ENCODE results near the gene MDFI.

The MDFI gene

GRCh38 chr6:41605649-41606048 is 32.6 kb upstream of the MDFI start:
- TF ChIP-seq CTCF (IDR thresholded peaks at IDR 0.05; ENCODE audit: unreplicated experiment in 3 of 3) = no peak
- peaks cover 21% of the 10 kb centered on the region for H3K4me1 Mint-ChIP-seq

GRCh38 chr6:41607036-41607435 is 31.2 kb upstream of the MDFI start:
- H3K4me3 Mint-ChIP-seq = no peak overlapping the region
- peaks cover 13% of the 10 kb centered on the region for H3K4me1 Mint-ChIP-seq
- no peak overlapping the region for H3K27ac Mint-ChIP-seq
- peaks cover 5% of the 10 kb centered on the region for H3K36me3 Mint-ChIP-seq (ENCODE audit: low read depth)
- peaks cover 4% of the 10 kb centered on the region for H3K9me3 Mint-ChIP-seq
- H3K27me3 Mint-ChIP-seq (ENCODE audit: low read depth) = peaks cover 9% of the 10 kb centered on the region
- no peak for TF ChIP-seq CTCF (IDR thresholded peaks at IDR 0.05; ENCODE audit: unreplicated experiment in 3 of 3)

More at GRCh38 chr6:41605649-41606048, 32.6 kb upstream of the MDFI start:
- H3K27me3 Mint-ChIP-seq (ENCODE audit: low read depth) = peaks cover 12% of the 10 kb centered on the region
- H3K4me3 Mint-ChIP-seq = no peak overlapping the region
- no peaks in the 10 kb centered on the region for H3K9me3 Mint-ChIP-seq
- H3K27ac Mint-ChIP-seq = no peak overlapping the region
- H3K36me3 Mint-ChIP-seq (ENCODE audit: low read depth) = peaks cover 8% of the 10 kb centered on the region

- Mint-ChIP-seq H3K36me3 (ENCODE audit: low read depth) (peaks cover 8% of the 10 kb centered on the region), H3K27ac (no peak overlapping the region), H3K9me3 (peaks cover 9% of the 10 kb centered on the region), H3K4me1 (peaks cover 9% of the 10 kb centered on the region), H3K4me3 (no peak overlapping the region), H3K27me3 (ENCODE audit: low read depth) (peaks cover 8% of the 10 kb centered on the region)
- no peak for TF ChIP-seq CTCF (IDR thresholded peaks at IDR 0.05; ENCODE audit: unreplicated experiment in 3 of 3)
Measured at GRCh38 chr6:41607736-41608135, 30.5 kb upstream of the MDFI start.

- TF ChIP-seq CTCF (IDR thresholded peaks at IDR 0.05; ENCODE audit: unreplicated experiment in 3 of 3) = no peak
- H3K4me1 Mint-ChIP-seq = peaks cover 3% of the 10 kb centered on the region
- peaks cover 8% of the 10 kb centered on the region for H3K27me3 Mint-ChIP-seq (ENCODE audit: low read depth)
- H3K9me3 Mint-ChIP-seq = peaks cover 15% of the 10 kb centered on the region
- H3K27ac Mint-ChIP-seq = no peak overlapping the region
- no peak overlapping the region for H3K4me3 Mint-ChIP-seq
- peaks cover 9% of the 10 kb centered on the region for H3K36me3 Mint-ChIP-seq (ENCODE audit: low read depth)
Measured at GRCh38 chr6:41608443-41609151, 29.7 kb upstream of the MDFI start.

- H3K9me3 Mint-ChIP-seq = peaks cover 26% of the 10 kb centered on the region
- H3K36me3 Mint-ChIP-seq (ENCODE audit: low read depth) = peaks cover 9% of the 10 kb centered on the region
- H3K4me3 Mint-ChIP-seq = no peak overlapping the region
- TF ChIP-seq CTCF (IDR thresholded peaks at IDR 0.05; ENCODE audit: unreplicated experiment in 3 of 3) = no peak
- no peaks in the 10 kb centered on the region for H3K4me1 Mint-ChIP-seq
- H3K27ac Mint-ChIP-seq = no peak overlapping the region
- peaks cover 6% of the 10 kb centered on the region for H3K27me3 Mint-ChIP-seq (ENCODE audit: low read depth)
Measured at GRCh38 chr6:41614715-41615114, 23.6 kb upstream of the MDFI start.

GRCh38 chr6:41615311-41615710 is 23.0 kb upstream of the MDFI start:
- Mint-ChIP-seq H3K27ac (no peak overlapping the region), H3K4me1 (no peaks in the 10 kb centered on the region), H3K9me3 (peaks cover 27% of the 10 kb centered on the region), H3K27me3 (ENCODE audit: low read depth) (peaks cover 6% of the 10 kb centered on the region), H3K4me3 (no peak overlapping the region), H3K36me3 (ENCODE audit: low read depth) (peaks cover 9% of the 10 kb centered on the region)
- no peak for TF ChIP-seq CTCF (IDR thresholded peaks at IDR 0.05; ENCODE audit: unreplicated experiment in 3 of 3)

All from nephron (organoid).